ENCODE measurements around the gene THRB.

THRB gene

DNA sequence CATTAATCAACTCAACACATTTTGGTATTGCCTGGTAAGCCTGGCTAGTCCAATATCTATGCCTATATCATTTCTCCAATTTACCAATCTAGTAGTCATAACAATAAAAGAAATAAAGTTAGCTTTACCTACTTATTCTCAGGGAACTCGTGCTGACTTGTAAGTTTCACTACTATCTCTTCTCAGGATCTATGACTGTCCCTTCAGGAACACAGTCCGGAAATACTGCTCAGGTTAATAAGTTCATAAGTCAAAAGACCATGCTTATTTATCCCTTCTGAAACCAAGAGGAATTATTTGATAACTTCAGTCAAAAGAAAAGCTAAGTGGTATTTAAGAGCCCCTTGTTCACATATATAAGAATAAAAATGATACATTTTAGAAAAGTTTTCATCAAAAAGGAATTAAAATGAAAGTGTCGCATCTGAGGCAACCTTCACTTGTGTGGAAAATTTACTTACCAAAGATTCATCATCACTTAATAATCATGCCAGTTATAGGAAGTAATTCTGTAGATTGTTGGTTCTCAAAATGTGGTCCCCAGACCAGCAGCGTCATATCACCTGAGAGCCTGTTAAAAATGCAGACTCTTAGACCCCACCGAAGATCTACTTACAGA, 15.5 kb upstream of the THRB start:
- DNase-seq: no peak

DNA sequence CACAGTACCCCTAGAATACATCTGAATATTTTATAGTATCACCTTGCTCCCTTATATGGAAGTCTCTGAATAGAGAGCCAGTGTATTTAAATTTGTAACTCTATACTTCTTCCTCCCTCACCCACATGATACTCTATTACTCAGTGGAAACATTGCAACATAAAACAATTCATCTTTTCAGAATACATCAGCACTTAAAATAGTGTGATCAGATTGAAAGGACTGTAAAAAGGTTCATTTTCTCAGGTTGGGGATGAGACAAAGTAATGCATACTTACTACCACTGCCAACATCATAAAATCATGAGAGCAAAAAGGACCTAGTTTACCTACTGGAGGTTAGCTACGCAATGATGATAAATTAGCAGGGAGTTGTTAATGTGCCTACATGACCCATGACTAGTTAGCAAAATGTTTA, 13.8 kb upstream of the THRB start:
- no peak for DNase-seq

DNA sequence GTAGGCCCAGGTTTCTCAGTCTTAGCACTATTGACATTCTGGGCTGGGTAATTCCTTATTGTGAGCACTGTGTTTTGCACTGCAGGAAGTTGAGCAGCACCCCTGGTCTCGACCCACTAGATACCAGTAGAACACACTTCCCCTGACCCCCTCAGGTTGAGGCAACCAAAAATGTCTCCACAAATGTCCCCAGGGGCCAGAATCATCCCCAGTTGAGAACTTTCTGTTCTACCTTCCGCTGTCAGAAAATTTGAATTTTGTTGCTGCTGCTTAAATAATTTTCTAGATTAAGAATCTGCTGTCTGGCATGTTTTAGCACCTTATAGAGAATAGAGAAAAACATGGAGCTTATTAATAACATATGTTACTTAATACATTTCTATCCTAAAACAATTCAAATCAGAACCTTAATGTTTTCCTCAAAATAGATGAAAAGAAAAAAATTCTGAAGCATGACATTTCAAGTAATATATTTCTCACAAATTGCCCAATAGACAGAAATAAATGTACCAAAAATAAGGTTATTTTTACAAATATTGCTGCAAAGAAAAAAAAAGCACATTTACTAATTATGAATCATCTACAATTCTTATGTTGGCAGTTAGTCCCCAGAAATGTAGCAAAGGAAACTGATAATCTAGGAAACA, 13.2 kb upstream of the THRB start:
- no peak for DNase-seq

DNA sequence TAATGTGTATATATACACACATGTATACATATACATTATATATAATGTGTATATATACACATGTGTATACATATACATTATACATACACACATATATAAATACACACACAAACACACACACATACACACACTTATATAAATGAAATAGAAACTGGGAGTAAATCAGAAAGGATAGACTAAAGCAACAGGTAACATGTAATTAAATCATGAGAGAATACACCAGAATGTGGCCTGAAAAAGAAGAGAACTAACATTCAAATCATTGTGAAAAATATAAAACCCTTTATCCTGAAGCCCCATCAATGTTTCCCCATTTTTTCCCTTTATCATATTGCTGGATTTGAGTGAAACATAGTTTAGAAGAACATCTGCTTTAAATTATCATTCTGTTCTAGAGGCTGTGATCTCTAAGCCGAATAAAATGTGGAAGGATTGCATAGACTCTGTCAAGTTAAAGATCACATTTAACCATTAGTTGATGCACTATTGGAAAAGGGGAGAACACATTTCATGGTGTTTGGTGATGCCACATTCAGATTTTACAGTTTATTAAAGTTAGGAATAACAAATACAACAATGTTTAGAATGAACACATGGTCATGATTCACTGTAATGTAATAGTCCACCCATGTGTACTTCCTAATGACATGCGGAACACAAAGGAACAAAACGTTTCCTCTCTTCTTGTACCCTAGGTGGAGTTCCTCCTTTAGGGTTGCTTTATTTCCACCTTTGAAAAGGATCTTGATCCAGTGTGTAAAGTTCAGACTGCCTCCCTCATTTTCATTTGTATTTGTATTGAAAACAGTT, 12.5 kb upstream of the THRB start:
- no peak for DNase-seq

DNA sequence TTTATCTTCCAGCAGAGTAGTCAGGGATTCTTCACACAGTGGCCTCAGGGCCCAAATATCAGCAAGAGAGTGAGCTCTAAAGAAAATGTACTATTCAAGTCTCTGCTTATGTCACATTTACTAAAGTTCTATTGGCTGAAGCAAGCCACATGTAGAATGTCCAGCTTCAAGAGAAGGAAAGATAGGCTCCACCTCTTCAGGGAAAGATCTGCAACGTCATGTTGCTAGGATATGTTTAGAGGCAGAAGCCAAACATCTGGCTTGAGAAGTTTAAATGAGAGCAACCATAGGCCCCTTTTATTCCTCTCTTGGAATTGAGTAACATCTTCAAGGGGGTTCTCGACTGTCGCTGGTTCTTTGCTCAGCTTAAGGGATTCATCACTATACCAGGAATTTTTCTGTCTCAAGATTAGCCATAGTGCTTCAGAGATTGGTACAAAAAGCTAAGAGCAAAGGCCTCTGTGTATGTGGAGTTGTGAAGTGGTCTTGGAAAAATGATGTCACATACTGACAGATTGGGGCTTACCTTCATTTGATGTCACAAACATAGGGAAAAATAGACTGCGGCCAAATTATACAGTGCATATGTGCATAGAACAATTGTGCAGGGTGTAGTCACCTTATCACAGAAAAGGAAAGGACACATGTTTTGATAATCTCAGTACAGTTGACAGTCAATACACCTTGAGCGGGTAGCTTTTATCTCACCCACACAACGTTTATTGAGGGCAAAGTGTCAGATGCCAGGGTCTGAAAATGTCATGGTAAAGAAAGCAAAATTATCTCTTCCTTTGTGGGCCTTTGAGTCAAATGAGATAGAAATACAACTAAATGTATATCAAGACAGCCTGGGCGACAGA, 11.3 kb upstream of the THRB start:
- no peak for DNase-seq

DNA sequence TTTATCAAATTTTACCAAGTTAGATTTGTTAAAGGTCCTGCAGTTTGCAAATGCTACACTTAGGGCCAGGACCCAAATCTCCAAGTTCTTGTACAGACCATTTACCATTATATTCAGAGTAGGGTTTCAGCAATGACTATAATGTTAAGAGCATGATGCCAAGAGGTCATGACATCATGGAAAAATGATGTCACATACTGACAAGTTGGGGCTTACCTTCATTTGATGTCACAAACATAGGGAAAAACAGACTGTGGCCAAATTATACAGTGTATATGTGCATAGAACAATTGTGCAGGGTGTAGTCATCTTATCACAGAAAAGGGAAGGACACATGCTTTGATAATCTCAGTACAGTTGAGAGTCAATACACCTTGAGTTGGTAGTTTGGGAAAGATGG, 10.1 kb upstream of the THRB start:
- DNase-seq: no peak

DNA sequence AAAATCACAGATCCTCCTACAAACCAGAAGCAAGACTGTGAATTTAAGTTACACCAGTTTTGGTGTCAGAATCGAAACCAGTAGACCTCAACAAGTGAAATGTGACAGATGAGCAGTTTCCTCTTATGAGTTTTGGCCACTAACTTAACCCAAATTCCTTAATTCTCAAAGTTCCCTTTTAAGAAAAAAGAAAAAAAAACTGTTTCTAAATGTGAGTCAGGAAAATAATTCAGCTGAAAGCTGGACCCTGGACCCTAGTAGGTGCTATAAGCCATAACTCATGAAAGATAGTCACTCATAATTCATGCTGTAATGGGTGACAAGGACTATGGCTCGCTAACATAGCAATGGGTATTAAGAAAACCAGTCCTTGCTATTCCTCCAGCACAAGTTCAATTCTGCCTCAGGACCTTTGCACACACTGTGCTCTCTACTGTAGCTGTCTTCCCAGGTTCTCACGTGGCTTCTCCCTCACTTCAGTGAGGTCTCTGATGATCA, 9.0 kb upstream of the THRB start:
- no peak for DNase-seq

DNA sequence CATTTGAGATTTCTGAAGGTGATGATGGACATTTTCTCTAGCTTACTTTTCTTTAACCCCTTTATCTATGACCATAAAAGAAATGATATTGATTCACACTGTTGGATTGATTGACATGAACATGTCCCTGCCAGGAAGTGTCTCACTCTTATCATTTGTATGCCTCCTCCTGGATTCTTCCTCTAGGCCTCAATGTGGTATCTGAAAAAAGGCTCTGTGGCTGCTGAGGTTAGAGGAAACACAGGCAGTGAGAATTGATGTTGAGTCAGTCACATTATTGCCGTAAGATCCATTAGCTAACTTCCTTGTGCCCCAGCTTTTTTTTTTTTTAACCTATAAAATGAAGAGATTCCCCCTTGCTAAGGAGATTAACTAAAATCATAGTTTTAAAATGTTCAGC, 8.0 kb upstream of the THRB start:
- peak; percentile 69 for DNase-seq

DNA sequence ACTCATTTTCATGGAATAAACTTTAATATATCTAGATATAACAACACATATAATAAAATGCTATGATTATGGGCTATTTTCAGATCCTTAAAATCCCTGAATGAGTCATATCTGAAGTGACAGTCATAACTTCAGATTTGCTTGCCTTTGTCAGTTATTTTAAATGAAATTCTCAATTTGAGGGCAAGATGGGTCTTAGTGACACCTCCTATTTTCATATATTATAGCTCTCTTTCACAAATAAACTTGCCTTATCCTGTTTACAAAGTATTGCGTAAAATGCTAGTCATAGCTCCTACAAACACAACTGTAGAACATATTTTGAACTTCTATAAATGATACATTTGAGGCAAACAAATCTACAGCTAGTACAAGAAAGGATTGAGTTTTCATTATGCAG, 6.2 kb upstream of the THRB start:
- DNase-seq: no peak

DNA sequence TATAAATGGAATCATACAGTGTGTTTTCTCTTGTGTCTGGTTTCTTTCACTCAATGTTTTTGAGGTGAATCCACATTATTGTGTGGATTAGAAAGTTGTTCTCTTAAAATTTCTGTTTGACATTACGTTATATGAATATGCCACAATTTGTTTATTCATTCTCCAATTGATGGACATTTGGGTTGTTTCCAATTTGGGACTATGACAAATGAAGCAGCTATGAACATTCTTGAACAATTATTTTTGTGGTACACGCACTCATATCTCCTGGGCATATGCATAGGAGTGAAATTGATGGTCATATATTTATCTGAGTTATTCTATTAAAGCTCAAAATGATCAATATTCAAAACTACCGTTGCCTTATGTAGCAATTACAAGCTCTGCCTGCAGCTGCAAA, 5.3 kb upstream of the THRB start:
- DNase-seq: no peak

DNA sequence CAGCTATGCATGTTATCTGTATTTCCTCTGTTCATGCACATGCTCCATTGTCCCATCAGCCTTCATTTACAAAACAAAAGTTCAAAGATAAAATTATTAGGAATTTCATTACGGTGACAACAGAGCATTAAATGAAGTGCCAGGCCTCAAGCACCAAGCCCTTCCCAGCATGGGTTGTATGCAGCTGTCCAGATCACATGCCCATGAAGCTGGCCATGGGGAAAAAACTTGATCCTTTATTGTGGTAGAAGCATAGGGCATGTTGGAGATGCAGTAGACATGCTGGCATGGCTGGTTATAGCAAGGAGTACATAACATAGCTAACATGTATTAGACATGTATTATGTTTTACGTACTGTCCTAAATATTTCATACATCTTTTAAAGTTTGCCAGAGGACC, 4.1 kb upstream of the THRB start:
- DNase-seq: no peak

DNA sequence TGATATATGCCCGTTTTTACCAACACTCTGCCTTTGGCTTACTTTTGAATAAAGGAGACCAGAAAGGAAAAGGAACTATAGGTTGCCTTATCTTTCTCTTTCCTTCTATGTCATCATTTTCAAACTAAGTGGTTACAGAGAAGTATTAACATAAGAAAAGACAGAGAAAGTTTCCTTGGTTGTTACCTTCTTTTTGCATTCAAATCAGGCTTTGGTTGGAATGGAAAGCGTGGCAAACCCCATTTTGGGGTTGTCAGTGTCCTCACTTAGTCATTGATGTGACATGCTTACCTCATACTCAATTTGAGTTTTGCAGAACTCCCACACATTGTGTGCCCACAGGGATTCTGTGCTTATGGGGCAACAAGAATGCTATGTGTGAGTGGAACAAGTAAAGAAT, 3.7 kb upstream of the THRB start:
- DNase-seq: no peak

DNA sequence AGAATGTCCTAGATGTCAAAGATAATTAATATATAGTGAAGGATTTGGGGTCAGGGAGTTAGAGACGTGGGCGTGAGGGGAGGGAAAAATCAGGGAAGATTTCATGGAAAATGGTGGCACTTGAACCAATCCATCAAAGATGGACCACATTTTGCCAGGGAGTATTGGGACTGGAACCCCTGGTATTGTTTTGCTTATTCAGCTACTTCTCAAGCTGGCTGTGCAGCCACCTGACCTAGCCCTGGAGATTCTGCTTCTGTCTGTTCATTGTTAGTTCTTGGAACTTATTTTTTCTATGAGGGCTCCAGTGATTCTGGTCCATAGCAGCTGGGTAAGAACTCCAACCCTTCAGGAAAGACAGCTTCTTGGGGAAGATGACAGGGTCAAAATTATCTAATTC, 3.3 kb upstream of the THRB start:
- no peak for DNase-seq

DNA sequence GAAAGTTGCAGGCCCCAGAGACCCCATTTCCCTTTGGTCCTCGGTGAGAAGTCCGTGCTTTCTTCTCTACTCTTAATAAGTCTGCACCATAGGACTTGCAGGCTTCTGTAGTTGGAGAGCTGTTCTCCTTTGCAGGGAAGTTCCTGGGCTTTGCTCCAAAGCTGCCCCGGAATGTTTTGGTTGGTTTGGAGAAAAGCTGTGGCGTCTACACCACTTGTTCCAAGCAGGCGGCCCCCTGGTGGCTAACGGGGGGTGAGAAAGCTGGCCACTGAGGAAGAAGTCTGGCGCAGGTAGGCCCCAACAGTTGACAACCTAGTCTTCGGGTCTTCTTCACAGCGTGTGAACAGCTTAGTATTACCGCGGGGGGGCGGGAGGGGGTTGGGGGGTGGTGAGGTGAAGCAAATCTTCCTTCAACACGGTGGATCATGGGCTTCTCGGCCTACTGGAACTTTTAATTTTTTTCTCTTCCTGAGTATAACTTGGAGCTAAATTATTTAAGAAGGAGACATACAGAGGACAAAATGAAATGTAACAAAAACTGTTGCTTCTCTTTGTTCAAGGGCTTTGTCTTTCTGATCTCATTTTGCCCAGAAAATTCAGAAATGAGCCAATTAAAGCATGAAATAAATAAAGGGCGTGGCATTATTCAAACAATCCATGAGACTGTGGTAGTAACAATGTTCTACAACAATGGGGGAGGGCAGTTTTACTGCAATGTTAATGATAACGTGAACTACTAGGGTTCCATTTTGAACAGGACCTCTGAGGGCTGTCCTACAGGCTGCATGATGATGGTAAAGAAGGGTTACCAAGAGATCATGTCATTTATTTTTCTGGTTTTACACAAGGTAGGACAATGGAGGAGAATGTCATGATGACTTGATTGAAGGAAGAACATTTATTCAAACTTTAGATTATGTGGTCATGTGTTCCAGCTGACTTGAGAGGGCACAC, 2.2 kb upstream of the THRB start:
- peak; percentile 89 for DNase-seq

DNA sequence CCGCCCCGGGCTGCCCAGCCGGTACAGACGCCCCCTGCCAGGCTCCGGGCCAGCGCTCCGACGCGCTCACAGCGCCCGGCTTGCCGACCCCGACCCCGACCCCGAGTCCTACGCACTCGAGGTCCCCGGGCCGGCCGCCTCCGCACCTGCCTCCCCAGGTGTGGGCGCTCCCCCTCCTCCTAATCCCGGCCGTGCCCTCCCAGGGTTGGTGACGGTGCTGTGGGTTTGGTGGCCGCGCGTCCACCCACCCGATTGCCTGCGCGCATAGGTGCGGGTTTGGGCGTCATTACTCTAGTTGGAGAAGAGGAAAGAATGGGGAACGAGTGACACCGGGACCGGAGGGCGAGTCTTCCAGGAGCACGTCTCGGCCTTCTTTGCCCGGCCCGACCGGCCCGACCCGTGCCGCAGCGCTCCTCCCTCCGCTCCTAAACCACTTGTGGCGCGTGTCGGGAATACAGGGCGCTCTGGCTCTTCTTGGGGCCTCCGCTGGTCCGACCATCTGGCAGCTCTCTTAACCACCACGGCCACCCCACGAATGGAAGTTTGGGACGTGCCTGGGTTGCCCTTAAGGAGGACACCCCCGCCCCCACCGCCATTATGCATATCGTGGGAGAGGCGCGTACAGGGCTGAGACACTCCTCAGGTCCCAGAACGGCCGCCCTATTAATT, 810 bp upstream of the THRB start:
- peak; percentile 87 for DNase-seq

DNA sequence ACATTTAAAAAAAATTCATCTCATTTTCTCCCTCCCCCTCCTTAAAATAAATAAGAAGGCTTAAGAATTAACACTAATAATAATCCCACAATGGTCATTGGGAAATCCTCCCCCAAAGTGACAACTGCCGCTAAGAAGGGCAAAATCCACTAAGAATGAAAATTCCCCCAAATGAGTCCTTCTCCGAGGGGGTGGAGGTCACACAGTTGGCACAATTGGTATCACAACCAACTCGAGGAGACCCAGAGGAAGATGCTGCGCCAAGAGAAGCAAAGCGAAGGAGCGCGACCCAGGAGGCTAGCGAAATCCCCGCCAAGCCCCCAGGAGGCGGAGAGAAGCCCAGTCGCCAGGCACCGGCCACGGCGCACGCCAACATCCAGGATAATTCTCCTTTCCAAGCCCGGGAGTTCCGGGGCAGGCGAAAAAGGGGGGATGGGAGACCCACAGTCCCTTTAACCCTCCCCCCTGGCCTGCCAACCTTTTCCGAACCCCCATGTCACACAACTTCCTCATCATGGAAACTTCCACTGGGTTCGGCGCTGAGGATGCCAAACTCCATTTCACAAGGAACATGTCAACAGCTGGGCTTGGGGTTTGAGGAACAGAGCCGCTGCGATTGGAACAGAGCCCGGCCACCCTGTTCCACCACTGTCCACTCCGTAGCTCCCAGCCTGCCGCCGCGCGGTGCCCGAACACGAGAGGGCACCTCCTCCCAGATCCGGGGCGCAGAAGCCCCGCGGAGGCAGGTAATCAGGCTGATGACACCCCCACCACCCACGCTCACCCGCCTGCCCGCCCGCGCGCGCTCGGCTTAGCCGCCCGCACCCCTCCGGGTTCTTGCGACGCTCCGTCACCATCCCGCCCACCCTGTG, 668 bp downstream of the THRB start:
- DNase-seq: peak; percentile 81

DNA sequence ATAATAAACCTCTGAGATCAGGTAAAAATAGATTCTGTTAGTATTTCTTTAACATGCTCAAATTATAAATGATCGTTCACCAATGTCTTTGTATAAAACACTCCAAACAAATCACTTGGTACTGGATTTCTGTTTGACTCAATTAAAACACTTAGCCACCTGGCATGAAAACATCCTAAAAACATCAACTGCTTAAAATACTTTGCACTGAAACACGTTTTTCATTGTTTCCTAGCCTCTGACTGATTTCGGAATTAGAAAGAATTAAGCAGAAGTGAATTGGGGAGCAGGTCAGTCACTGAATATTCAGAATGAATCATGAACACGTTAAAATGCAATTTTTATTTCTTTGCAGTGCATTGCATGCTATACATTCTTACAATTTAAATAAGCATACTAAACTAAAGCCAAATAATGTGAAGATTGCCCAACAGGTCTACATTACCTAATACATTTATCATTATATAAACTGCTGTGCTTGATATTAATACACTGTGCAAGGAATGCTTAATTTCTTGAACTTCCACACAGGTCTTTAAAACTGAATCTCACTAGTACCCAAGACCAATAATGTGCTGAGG, 1.6 kb downstream of the THRB start:
- no peak for DNase-seq

DNA sequence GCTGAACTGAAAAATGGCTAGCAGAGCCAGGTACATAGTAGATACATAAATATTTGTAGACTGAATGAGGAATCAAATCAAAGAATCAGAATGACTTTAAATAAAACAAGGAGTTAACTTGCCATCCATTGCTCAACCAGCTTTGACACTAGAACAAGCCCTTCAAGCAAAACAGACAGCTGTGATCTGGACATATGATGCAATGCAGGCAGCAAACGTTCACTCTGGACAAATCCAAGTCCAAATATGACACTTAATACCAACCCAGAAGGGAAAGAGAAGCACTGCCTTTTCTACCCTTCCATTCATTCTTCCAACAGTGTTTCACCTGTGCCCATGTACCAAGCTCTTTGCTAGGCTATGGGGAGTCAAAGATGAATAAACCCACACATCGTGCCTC, 4.5 kb downstream of the THRB start:
- no peak for DNase-seq

DNA sequence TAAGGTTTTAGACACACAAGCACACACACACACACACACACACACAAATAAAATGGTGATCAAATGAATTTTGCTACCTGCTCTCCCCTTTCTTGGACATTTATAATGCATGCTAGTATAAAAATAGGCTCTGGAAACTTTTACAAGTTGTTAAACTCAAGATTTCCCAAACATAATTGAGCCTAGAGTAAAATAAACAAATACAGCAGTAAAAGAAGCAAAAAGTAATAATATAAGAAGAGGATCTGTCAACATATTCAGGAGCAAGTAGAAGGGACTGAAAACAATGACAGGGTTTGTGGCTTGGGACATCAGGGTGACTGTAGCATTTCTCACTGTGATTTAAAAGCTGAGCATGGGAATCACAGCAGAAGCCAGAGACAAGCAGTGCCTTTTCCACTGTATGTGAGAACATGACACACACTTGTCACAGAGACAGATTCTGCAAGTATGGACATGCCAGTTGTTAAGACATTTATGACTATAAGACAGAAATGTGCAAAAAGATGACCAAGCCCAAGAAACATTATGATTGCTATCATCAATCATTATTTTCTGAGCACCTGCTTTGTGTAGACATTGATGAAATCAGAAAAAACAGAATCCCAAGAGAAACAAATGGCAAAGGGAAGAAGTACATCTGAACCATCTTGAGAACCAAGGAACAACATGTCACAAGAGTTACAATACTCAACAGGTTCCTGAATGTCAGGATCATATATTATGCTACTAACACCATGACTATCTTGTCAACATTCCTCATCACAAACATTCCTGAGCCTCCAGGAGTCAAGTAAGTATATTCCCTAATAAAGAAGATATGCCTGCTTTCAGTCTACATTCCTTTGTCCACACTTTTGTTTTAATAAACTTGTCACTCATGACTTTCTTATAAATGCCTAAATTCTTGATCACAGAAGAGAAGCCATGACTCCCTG, 7.1 kb downstream of the THRB start:
- no peak for DNase-seq

All from islet precursor cell (in vitro differentiated cells).